GM19099 (cell line): ENCODE data around the gene OLIG2.

Experiments
- POLR2A ChIP-seq: IDR thresholded peaks from 3 replicates; pipeline ENCODE4 v1.6.1; 2011; ENCODE audit warnings: low read depth; ENCODE audit not compliant: insufficient read length; ENCODE audit errors: extremely low read depth

Gene OLIG2

DNA sequence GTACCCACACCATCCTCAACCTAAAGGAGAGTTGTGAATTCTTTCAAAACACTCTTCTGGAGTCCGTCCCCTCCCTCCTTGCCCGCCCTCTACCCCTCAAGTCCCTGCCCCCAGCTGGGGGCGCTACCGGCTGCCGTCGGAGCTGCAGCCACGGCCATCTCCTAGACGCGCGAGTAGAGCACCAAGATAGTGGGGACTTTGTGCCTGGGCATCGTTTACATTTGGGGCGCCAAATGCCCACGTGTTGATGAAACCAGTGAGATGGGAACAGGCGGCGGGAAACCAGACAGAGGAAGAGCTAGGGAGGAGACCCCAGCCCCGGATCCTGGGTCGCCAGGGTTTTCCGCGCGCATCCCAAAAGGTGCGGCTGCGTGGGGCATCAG, 638 bp upstream of the OLIG2 start:
- TF ChIP-seq POLR2A: no peak

- TF ChIP-seq POLR2A: no peak
Measured at GRCh38 chr21:33026443-33026858, 716 bp downstream of the OLIG2 start.

- TF ChIP-seq POLR2A: no peak
Measured at GRCh38 chr21:33026878-33027400, 1.2 kb downstream of the OLIG2 start.

DNA sequence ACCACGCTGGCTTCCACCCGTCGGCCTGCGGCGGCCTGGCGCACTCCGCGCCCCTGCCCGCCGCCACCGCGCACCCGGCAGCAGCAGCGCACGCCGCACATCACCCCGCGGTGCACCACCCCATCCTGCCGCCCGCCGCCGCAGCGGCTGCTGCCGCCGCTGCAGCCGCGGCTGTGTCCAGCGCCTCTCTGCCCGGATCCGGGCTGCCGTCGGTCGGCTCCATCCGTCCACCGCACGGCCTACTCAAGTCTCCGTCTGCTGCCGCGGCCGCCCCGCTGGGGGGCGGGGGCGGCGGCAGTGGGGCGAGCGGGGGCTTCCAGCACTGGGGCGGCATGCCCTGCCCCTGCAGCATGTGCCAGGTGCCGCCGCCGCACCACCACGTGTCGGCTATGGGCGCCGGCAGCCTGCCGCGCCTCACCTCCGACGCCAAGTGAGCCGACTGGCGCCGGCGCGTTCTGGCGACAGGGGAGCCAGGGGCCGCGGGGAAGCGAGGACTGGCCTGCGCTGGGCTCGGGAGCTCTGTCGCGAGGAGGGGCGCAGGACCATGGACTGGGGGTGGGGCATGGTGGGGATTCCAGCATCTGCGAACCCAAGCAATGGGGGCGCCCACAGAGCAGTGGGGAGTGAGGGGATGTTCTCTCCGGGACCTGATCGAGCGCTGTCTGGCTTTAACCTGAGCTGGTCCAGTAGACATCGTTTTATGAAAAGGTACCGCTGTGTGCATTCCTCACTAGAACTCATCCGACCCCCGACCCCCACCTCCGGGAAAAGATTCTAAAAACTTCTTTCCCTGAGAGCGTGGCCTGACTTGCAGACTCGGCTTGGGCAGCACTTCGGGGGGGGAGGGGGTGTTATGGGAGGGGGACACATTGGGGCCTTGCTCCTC, 1.9 kb downstream of the OLIG2 start:
- no peak for TF ChIP-seq POLR2A

DNA sequence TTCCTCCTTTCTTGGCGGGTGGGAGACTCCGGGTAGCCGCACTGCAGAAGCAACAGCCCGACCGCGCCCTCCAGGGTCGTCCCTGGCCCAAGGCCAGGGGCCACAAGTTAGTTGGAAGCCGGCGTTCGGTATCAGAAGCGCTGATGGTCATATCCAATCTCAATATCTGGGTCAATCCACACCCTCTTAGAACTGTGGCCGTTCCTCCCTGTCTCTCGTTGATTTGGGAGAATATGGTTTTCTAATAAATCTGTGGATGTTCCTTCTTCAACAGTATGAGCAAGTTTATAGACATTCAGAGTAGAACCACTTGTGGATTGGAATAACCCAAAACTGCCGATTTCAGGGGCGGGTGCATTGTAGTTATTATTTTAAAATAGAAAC, 2.5 kb downstream of the OLIG2 start:
- TF ChIP-seq POLR2A: no peak

DNA sequence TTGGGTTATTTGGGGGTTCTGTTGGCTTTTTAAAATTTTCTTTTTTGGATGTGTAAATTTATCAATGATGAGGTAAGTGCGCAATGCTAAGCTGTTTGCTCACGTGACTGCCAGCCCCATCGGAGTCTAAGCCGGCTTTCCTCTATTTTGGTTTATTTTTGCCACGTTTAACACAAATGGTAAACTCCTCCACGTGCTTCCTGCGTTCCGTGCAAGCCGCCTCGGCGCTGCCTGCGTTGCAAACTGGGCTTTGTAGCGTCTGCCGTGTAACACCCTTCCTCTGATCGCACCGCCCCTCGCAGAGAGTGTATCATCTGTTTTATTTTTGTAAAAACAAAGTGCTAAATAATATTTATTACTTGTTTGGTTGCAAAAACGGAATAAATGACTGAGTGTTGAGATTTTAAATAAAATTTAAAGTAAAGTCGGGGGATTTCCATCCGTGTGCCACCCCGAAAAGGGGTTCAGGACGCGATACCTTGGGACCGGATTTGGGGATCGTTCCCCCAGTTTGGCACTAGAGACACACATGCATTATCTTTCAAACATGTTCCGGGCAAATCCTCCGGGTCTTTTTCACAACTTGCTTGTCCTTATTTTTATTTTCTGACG, 3.1 kb downstream of the OLIG2 start:
- TF ChIP-seq POLR2A: no peak

- no peak for TF ChIP-seq POLR2A
Measured at GRCh38 chr21:33029385-33029921, 3.7 kb downstream of the OLIG2 start.

- TF ChIP-seq POLR2A: no peak
Measured at GRCh38 chr21:33029975-33030461, 4.3 kb downstream of the OLIG2 start.

DNA sequence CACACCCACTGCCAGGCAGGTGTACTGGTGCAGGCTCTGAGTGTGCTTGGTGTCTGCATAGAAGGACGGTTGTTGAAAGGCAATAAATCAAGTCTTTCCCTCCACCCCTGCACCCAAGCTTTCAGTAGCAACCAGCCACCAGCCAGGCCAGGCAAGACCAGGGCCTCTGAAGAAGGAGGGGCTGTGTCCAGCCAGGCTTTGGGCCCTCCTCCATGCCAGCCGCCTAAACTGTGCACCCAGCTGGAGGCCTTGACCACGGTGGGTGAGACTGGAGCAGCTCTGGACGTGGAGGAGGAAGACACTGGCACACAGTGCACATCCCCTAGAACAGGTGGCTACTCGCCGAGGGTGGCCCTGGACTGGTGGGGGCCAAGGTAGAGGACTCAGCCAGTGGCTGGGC, 4.9 kb downstream of the OLIG2 start:
- no peak for TF ChIP-seq POLR2A

DNA sequence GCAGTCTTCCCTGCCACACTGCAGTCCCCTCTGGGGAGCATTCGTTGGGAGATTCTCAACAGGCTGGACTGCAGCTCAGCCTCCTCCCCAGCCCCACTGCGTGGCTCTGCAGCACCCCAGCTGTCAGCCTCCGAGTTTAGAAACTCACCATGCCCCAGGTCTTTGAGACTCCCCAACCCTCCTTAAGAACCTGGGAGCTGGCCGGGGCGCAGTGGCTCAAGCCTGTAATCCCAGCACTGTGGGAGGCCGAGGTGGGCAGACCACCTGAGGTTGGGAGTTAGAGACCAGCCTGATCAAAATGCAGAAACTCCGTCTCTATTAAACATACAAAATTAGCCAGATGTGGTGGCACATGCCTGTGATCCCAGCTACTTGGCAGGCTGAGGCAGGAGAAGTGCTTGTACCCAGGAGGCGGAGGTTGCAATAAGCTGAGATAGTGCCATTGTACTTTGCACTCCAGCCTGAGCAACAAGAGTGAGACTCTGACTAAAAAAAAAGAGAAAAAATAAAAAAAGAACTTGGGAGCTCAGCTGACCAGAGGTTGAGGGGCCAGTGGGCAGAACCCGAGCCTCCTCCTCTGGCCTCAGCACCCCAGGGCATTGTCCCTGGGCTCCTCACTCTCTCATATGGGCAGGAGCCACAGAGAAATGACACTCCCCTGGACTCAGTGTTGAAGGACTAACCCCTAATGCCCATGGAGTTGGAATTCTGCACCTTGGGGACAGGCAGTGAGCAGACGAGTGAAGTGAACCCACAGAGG, 5.6 kb downstream of the OLIG2 start:
- TF ChIP-seq POLR2A: no peak

GRCh38 chr21:33032434-33033047, 6.8 kb downstream of the OLIG2 start:
- TF ChIP-seq POLR2A: no peak

DNA sequence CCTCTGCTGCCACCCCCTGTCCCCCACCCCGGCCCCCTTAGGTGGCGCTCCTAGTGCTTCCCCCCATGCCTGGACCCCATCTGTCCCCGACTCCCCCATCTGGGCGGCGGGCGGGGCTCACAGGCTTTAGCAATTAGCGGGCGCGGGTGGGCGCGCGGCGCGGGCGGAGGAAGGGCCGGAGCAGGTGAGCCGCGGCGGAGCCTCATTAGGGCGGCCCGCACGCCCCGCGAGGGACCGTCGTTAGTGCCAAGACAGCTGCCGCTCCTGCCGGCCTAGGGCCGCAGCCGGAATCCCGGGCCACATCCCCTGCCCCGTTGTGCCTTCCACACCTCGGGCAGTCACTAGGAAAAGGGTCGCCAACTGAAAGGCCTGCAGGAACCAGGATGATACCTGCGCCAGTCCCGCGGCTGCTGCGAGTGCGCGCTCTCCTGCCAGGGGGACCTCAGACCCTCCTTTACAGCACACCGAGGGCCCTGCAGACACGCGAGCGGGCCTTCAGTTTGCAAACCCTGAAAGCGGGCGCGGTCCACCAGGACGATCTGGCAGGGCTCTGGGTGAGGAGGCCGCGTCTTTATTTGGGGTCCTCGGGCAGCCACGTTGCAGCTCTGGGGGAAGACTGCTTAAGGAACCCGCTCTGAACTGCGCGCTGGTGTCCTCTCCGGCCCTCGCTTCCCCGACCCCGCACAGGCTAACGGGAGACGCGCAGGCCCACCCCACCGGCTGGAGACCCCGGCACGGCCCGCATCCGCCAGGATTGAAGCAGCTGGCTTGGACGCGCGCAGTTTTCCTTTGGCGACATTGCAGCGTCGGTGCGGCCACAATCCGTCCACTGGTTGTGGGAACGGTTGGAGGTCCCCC, 7.6 kb downstream of the OLIG2 start:
- no peak for TF ChIP-seq POLR2A

DNA sequence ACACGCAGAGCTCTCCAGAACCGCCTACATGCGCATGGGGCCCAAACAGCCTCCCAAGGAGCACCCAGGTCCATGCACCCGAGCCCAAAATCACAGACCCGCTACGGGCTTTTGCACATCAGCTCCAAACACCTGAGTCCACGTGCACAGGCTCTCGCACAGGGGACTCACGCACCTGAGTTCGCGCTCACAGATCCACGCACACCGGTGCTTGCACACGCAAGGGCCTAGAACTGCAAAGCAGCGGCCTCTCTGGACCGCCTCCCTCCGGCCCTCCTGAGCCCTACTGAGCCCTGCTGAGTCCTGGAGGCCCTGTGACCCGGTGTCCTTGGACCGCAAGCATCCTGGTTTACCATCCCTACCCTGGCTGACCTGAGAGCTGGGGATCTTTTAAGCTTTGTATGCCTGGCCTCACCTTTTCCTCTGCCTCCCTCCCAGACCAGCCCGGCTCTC, 8.3 kb downstream of the OLIG2 start:
- no peak for TF ChIP-seq POLR2A

- no peak for TF ChIP-seq POLR2A
Measured at GRCh38 chr21:33035147-33035546, 9.4 kb downstream of the OLIG2 start.

- TF ChIP-seq POLR2A: no peak
Measured at GRCh38 chr21:33036430-33037162, 10.9 kb downstream of the OLIG2 start.
